Keratinocyte (primary cell): Measurements from ENCODE around the gene LPIN3.

Experiments used
- EZH2 ChIP-seq: IDR thresholded peaks from one replicate; pipeline ENCODE4 v1.6.1; 2012; ENCODE audit warnings: inconsistent platforms, mild to moderate bottlenecking, low read length, moderate library complexity
- TF ChIP-seq, protein P1 (sequence below), 3 experiments: IDR thresholded peaks in 1 of 3; conservative IDR thresholded peaks in 1 of 3; optimal IDR thresholded peaks in 1 of 3; 2 replicates in 2 of 3; 3 replicates in 1 of 3; pipeline versions ENCODE3 to v1.5.1; 2011; ENCODE audit warnings: low read length in 3 of 3, mild to moderate bottlenecking in 3 of 3, moderate library complexity in 2 of 3, control low read depth in 1 of 3, inconsistent platforms in 1 of 3; ENCODE audit not compliant: insufficient read depth in 2 of 3; ENCODE audit errors: extremely low read depth in 1 of 3

DNA sequence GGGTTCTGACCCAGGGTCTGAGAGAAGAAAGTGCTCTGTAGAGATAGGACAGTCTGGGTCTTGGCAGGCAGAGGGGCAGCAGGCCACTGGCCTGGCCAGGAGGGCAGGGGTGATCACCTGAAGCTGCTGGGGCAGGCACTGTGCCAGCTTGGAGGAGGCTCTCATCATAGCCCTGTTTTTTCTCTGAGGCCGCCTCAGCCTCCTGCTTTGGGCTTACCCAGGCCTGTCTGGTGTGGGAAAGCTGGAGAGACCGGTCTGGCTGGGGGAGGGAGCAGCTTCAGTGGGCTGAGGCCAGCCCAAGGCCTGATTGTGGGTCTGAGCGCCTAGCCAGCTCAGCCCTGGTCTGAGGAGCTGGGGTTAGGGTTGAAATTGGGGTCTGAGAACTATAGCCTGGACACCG lies 3.9 kb downstream of the LPIN3 start:
- TF ChIP-seq, protein P1, sequence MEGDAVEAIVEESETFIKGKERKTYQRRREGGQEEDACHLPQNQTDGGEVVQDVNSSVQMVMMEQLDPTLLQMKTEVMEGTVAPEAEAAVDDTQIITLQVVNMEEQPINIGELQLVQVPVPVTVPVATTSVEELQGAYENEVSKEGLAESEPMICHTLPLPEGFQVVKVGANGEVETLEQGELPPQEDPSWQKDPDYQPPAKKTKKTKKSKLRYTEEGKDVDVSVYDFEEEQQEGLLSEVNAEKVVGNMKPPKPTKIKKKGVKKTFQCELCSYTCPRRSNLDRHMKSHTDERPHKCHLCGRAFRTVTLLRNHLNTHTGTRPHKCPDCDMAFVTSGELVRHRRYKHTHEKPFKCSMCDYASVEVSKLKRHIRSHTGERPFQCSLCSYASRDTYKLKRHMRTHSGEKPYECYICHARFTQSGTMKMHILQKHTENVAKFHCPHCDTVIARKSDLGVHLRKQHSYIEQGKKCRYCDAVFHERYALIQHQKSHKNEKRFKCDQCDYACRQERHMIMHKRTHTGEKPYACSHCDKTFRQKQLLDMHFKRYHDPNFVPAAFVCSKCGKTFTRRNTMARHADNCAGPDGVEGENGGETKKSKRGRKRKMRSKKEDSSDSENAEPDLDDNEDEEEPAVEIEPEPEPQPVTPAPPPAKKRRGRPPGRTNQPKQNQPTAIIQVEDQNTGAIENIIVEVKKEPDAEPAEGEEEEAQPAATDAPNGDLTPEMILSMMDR (optimal IDR thresholded peaks at IDR 0.05 in 1 of 3, IDR thresholded peaks at IDR 0.05 in 1 of 3, conservative IDR thresholded peaks at IDR 0.05 in 1 of 3; ENCODE audit: extremely low read depth in 1 of 3, insufficient read depth in 2 of 3, low read length in 3 of 3) = no peak
- no peak for TF ChIP-seq EZH2
